Progenitor cell of endocrine pancreas (in vitro differentiated cells): ENCODE data around the gene PRSS50. TPM values are rescaled to one million over a fixed set of nuclear protein-coding genes. Genes with fewer than 3 reads are reported as not detected.

Experiments used
- DNase-seq: peaks from one replicate; pipeline ENCODE4 v3.0.0; 2021; ENCODE audit warnings: low spot score; ENCODE audit not compliant: unreplicated experiment
- H3K27ac Mint-ChIP-seq: 2 replicates; pipeline ENCODE4 v1.8.0; 2021; ENCODE audit warnings: mild to moderate bottlenecking, moderate library complexity, mixed read lengths
- H3K27me3 Mint-ChIP-seq: 2 replicates; pipeline ENCODE4 v1.8.0; 2021; ENCODE audit warnings: mixed read lengths
- H3K36me3 Mint-ChIP-seq: 2 replicates; pipeline ENCODE4 v1.8.0; 2022; ENCODE audit warnings: mixed read lengths; ENCODE audit not compliant: insufficient read depth
- H3K4me1 Mint-ChIP-seq: 2 replicates; pipeline ENCODE4 v1.8.0; 2021; ENCODE audit warnings: low read depth, mixed read lengths
- H3K4me3 Mint-ChIP-seq: 2 replicates; pipeline ENCODE4 v1.8.0; 2021; ENCODE audit warnings: low read depth, mild to moderate bottlenecking, moderate library complexity, mixed read lengths
- H3K9me3 Mint-ChIP-seq: 2 replicates; pipeline ENCODE4 v1.8.0; 2021; ENCODE audit warnings: low read depth, mixed read lengths
- total RNA-seq: library from RNA; stranded (reverse); gene quantifications from 2 replicates; pipeline ENCODE4 v1.2.1, GENCODE V29; 2021
- TF ChIP-seq, protein P1 (sequence below): fragments of 200-600 bp; sonication (generic); IDR thresholded peaks from one replicate; pipeline ENCODE4 v1.5.0; 2021; ENCODE audit warnings: antibody characterized with exemption, mild to moderate bottlenecking; ENCODE audit not compliant: unreplicated experiment

PRSS50 gene
- total RNA-seq, 1 donor from 2014 or later = 1.9 TPM

DNA sequence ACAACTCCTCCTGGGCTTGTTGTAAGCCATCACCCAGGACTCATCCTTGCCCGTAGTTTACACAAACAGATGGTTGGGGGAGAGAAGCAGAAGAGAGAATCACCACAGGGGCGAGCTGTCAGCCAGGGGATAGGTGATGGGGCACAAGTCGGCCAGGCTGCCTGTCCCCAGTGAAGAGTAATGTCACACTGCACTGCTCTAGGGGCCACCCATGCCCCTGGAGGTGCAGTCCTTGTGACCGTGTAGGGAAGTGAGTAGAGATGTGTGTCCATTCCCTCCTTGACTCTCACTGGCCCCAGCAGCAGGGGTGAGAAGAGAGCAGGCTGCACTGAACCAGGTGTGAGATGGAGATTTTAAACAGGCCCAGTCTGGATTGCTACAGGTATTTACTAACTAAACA is 17.1 kb upstream of the PRSS50 start:
- H3K27ac Mint-ChIP-seq = no peak overlapping the region
- TF ChIP-seq, protein P1, sequence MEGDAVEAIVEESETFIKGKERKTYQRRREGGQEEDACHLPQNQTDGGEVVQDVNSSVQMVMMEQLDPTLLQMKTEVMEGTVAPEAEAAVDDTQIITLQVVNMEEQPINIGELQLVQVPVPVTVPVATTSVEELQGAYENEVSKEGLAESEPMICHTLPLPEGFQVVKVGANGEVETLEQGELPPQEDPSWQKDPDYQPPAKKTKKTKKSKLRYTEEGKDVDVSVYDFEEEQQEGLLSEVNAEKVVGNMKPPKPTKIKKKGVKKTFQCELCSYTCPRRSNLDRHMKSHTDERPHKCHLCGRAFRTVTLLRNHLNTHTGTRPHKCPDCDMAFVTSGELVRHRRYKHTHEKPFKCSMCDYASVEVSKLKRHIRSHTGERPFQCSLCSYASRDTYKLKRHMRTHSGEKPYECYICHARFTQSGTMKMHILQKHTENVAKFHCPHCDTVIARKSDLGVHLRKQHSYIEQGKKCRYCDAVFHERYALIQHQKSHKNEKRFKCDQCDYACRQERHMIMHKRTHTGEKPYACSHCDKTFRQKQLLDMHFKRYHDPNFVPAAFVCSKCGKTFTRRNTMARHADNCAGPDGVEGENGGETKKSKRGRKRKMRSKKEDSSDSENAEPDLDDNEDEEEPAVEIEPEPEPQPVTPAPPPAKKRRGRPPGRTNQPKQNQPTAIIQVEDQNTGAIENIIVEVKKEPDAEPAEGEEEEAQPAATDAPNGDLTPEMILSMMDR = no peak
- DNase-seq = no peak
- peaks cover 2% of the 10 kb centered on the region for H3K4me1 Mint-ChIP-seq
- H3K36me3 Mint-ChIP-seq = no peaks in the 10 kb centered on the region
- H3K4me3 Mint-ChIP-seq = no peak overlapping the region
- H3K9me3 Mint-ChIP-seq = no peaks in the 10 kb centered on the region
- H3K27me3 Mint-ChIP-seq = no peaks in the 10 kb centered on the region

DNA sequence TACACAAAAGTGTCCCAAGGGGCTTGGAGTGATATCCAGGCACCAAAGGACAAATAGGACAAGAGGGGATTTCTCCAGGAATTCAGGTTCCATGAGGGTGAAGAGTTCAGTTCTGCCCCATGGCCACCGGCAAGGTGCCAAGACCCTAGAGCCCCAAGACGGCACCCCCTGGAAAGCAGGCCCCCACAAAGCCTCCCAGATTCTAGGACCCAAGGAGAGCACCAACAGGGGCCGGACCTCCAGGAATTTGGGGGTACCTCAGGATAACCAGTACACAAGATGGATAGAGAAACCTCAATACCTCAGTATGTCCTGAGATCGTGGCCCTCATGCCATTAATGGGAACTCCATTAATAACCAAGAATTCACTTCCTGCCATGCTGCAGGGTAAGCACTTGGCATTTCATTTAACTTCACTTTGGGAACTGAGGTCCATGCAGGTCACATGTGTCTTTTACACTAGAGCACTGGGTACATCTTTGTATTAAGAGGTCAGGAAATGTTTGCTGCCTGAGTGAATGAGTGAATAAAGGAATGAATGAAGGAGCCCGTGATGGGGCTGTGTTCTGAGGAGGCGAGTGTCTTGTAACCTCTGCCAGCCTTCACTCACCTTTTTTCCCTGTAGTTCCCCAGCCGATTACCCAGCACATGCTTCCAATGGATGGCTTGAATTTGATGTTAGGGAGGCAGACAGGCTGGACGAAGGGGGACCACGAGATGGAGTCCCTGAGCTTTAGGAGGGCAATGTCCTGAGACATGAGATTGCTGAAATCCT is 15.5 kb upstream of the PRSS50 start:
- Mint-ChIP-seq H3K9me3 (no peaks in the 10 kb centered on the region), H3K4me1 (peaks cover 2% of the 10 kb centered on the region), H3K36me3 (no peaks in the 10 kb centered on the region), H3K27me3 (no peaks in the 10 kb centered on the region), H3K27ac (no peak overlapping the region), H3K4me3 (no peak overlapping the region)
- no peak for DNase-seq
- TF ChIP-seq, protein P1 = no peak

DNA sequence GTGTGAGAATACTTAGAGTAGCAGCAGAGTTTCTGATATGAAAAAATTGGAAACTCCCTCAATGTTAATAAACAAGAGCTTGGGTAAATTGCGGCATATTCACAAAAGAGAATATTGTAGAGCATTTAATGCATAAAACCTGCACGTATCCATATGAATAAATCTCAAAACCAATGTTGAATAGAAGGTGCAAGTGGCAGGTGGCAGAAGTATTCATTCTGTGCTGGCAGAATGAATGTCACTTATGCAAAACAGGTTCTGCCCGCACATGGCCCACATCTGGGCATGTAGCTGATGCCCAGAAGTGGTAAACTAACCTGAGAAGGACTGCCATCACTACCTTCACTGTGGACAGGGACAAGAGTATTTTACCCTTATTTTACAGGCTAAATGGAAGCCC is 14.1 kb upstream of the PRSS50 start:
- TF ChIP-seq, protein P1 = no peak
- peaks cover 2% of the 10 kb centered on the region for H3K4me1 Mint-ChIP-seq
- H3K27ac Mint-ChIP-seq = no peak overlapping the region
- H3K9me3 Mint-ChIP-seq = no peaks in the 10 kb centered on the region
- no peak overlapping the region for H3K4me3 Mint-ChIP-seq
- no peaks in the 10 kb centered on the region for H3K36me3 Mint-ChIP-seq
- DNase-seq = no peak
- no peaks in the 10 kb centered on the region for H3K27me3 Mint-ChIP-seq

DNA sequence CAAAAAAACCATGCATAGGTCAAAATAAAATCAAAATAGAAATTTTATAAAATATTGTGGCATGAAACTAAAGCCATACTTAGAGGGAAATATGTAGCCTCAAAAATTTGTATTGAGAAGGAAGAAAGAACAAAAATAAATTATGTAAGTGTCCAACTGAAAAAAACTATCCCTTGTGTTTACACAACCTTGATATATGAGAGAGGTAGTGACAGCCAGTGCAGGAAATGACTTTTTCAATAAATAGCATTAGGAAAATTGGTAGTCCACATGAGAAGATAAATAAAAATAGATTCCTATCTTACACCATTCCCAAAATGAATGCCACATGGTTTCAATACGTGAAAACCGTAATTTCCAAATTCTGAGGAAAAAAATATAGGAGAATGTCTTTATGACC is 13.2 kb upstream of the PRSS50 start:
- H3K4me1 Mint-ChIP-seq = peaks cover 2% of the 10 kb centered on the region
- no peaks in the 10 kb centered on the region for H3K9me3 Mint-ChIP-seq
- TF ChIP-seq, protein P1 = no peak
- no peaks in the 10 kb centered on the region for H3K36me3 Mint-ChIP-seq
- no peak for DNase-seq
- no peak overlapping the region for H3K27ac Mint-ChIP-seq
- peaks cover 3% of the 10 kb centered on the region for H3K27me3 Mint-ChIP-seq
- no peak overlapping the region for H3K4me3 Mint-ChIP-seq

DNA sequence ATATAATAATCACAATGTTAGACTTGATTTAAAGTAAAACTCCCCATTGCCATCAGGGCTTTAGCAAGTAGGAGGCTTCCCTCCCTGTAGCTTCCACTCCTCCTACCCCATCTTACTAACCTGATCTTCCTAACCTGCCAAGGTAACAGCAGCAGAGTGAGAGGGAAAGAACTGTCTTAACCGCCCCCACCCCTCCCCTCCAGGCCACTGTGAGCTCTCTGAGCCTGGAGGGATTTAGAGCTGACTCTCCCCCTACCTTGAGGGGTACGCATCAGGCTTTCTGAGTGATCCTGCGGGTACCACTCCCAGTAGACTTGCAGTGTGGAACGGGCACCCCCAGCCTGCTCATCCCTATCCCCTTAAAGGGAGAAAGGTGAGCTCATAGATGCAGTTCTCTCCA is 11.4 kb upstream of the PRSS50 start:
- Mint-ChIP-seq H3K27ac (no peak overlapping the region), H3K4me3 (no peak overlapping the region), H3K9me3 (no peaks in the 10 kb centered on the region), H3K36me3 (no peaks in the 10 kb centered on the region), H3K27me3 (peaks cover 5% of the 10 kb centered on the region), H3K4me1 (peaks cover 2% of the 10 kb centered on the region)
- no peak for DNase-seq
- TF ChIP-seq, protein P1 = no peak
